Kidney glomerular epithelial cell (primary cell): ENCODE results near the gene SPARC.
A peak's percentile ranks its signal among the peaks of the same experiment; 100 is the strongest.

Source experiments
- DNase-seq: peaks from one replicate; lab custom pipeline; 2025; lab: John Stamatoyannopoulos, UW

SPARC gene

DNA sequence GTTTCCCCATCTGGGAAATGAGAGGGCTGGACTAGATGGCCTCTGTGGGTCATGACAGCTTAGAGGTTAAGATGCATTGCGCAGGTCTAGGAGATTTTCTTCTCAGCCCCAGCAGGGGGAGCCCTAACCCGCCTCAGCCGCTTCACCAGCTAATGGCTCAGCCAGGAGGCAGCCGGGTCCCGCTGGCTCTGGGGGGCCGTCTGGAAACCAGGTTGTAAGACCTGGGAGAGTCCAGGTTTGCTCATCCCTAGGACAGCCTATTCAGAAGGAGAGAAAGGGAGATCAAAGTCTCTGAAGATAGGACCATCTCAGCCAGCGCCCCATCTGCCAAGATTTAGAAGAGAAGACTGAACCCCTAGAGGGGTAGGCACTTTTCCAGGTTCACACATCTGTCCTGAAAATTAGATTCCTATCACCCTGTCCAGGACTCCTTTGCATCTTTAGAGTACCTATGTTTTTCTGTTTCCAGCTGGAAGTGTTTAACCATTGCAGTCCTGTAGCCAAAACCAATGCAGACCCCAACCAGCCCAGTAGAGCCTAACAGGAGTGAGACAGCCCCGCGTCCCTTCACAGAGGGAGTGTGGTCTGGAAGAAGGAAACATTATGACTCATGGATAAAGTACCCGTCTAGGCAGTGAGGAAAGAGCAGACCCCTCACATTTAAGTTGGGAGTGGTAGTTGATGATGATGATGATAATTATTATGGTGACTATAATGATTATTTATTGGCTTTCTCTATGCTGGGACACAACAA, 27.5 kb downstream of the SPARC start:
- peak; percentile 77 for DNase-seq

DNA sequence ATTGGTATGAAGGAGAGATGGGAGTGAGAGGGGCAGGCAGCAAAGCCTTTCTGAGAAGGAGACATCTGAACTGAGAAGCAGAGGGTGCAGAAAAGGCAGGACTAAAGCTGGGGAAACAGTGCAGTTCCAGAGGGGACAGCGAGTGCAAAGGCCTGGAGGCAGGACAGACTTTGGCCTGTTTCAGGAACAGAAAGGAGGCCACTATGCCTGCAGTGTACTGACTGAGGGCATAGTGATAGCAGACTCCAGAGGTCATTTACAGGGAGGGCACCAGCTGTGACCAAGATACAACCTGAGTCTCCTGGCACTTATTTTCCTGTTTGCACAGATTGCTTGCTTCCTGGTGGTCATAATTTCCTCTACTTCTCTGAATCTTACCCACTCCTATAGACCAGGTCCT, 29.6 kb downstream of the SPARC start:
- DNase-seq: no peak

DNA sequence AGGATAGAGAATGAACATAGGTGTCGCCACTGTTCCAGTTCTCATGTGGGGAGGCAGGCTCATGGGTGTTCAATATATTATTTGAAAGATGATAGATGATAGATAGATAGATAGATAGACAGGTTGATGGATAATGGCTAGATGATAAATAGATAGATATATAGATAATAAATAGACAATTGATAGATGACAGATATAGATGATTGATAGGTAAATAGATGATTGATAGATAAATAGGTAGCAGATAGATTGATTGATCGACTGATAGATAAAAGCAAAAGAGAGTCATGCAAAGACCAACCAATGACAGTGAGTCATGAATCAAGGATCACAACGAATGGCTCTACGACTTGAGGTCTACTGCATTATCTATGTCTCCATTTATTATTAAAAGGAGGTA, 30.4 kb downstream of the SPARC start:
- no peak for DNase-seq

DNA sequence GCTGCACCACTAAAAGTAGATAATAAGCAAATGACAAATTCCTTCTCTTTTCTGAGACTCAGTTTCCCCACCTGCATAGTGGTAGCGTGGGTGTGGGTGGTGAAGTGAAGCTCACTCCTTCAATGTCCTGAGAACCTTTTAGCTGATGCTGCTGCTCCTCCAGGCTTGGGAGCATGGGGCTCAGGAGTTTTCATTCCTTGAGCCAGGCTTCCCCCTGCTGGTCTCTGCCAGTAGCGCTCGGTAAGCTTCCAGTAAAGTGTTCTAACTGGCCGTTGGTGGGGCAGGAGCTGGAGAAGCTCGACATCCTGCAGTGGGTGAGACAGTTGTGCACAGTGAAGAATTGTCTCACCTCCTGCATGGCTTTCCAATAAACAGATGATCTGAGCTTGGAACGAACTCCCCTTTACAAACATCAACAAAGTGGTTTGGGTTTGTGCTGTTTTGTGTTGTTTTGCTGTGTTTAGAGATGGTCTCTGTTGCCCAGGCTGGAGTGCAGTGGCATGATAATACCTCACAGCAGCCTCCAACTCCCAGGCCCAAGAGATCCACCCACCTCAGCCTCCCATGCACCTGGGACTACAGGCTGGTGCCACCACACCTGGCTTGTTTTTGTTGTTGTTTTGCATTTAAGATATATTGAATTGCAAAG, 34.6 kb downstream of the SPARC start:
- DNase-seq: peak; percentile 73

DNA sequence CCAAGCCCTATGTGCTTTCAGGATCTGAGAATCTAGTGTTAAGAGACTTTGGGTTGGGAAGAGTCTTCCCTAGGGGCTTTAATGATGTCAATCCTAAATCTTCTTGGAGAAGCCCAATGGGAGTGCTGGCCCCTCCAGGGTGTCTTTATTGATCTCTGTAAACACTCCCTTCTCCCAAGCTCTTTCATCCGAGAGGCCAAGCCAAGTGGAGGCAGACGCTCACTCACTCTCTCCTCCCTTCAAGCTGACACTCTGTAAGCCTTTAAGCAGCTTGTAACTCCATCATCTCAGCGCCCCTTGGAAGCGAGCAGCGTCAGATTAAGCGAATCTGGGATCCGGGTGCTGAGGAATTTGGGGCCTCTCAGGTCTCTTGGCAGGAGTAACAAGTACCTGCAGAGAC, 37.7 kb downstream of the SPARC start:
- no peak for DNase-seq

DNA sequence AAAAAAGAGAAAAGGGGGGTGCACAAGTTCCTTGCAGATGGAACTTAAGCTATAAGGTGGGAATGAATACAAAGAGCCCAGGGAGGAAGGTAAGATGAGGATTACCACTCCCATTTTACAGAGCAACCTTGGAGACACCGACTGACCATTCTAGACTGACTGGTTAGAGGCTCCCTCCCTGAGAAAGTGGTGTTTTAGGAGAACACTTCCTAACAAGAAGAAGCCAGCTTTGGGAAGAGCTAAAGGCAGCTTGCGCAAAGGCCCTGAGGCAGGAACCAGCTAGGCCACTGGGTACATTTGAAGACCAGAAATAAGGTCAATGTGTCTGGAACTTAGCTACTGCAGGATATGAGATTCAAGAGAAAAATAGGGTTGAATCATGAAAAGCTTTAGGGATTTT, 38.6 kb downstream of the SPARC start:
- no peak for DNase-seq

DNA sequence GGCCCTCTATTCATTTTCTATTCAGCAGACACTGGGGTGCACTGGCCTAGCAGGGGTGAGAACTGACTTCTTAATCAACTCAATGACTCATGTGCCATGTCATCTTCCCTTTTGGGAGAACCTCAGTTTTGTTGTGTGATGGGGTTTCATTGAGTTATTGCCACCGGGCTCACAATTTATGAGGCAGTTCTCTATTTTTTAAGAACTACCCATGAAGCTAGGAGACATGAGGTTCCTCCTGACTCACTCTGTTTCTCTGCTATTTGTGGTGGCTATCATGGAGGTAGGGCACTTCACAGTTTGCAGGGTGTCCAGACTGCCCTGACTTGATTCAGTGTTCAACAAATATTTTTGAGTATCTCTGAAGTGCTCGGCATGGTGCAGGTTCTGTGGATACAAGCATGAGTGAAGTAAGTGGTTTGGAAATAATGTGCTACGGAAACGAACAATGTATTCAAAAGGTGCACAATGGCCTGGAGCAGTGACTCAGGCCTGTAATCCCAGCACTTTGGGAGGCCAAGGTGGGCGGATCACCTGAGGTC, 39.3 kb downstream of the SPARC start:
- no peak for DNase-seq

DNA sequence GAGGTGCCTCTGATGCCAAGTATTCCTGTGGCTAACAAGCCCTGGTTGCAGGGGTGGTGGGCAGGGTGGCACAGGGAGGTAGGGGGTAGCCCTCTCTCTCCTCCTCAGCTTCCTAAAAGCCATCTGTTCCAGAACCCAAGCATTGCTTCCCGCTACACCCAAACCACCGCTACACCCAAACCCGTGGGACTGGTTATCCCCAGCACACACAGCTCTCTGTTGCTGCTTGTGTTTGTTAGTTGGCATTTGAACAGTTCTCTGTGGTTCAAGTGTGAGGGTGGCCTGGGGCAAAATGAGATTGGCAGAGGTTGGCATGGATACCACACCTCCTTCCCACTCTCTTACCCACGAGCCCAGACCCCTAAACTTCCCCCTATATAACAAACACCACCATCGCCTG, 40.4 kb downstream of the SPARC start:
- DNase-seq: no peak

DNA sequence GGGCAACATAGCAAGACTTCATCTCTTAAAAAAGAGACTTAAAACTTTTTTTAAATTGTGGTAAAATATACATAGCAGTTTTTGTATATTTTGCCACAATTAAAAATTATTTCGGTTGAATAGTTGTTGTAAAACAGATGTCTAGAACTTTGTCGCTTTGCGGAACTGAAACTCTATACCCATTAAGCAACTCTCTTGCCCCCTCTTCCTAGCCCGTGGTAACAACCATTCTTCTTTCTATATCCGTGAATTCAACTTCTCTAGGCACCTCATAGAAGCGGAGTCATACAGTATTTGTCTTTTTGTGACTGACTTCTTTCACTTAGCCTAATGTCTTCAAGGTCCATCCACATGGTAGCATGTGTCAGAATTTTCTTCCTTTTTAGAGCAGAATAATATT, 43.3 kb downstream of the SPARC start:
- no peak for DNase-seq

DNA sequence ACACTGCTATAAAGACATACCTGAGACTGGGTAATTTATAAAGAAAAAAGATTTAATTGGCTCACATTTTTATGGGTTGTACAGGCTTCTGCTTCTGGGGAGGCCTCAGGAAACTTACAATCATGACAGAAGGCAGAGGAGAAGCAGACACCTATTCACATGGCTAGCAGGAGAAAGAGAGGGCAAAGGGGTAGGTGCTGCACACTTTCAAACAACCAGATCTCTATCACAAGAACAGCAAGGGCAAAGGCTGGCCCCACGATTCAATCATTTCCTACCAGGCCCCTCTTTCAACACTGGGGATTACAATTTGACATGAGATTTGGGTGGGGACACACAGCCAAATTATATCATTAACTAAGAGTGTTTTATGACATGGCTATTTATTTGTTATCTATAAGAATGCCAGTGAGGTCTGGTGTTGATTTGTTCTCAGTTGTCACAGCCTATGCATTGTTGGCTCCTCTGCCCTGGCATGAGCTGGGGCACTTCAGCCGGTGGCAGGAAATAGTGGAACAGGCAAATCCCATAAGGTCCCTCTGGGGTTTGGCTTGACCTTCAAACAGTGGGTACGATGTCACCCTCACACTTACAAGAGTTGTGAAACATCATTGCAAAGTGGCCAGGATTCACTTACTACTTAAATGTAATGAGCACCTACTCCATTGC, 44.1 kb downstream of the SPARC start:
- DNase-seq: no peak

DNA sequence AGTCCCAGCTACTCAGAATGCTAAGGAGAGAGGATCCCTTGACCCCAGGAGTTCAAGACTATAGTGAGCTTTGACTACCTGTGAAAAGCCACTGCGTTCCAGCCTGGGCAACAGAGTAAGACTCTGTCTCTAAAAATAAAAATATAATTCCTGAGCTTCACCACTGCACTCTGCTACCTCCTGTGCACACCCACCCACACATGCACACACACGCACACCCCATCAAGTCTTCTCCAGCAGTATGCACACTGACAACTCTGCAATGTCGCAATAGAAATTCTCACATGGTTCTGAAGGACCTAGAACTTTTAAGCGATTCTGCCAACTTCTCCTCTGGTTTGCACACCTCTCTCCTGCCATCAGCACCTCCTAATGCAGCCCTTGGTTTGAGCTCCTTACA, 48.1 kb downstream of the SPARC start:
- DNase-seq: no peak

DNA sequence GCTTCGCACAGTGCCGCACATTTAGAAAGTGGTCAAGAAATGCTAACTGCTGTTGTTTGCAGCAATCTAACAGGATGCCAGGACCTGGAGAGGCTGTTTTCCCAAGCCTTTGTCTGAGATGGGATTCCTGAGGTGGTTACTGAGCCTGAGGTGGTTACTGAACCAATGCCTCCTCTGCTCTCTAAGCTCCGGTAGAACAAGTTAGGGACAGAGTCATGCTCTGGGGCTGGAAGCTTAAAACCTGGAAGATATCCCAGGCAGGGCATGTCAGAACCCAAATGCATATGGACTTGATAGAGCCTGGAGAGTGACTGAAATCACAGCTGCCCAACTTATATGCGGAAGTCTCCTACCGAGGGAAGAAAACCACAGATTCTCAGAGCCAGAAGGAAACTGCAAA, 49.0 kb downstream of the SPARC start:
- DNase-seq: no peak

DNA sequence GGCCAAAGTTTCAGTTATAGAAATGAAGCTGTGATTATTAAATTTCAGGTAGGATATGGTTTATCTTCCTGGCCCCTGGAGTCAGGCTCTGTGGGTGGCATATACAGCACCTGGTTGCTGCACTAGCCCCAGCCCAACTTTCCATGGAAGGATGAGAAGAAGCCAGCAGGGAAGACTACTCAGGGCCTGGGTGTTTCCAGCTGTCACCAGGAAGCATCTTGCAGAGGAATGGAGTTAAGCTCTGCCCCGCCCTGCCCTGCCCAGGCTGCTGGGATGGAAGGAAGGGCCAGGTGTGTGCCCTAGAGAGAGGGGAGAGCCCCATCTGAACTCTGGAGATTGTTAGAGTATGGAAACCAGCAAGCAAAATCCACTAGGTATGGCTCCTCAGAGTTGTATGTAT, 52.8 kb downstream of the SPARC start:
- DNase-seq: no peak

DNA sequence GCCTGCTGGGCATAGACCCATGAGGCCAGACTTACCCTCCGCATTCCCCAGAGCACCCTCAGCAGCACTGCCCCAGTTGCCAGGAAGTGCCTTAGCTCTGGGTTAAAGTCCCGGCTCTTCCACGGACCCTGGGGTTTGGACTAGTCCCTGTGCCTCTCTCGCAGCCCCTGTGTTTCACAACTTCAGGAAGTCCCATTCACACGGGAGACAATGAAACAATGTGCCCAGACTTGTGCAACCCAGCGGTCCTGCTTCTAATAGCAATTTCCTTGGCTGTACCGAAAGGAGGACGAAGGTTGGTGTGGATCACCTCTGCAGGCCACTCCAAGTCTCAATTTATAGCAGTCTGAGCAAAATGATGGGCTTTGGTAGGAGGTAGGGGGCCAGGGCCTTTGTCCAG, 53.8 kb downstream of the SPARC start:
- DNase-seq: no peak

DNA sequence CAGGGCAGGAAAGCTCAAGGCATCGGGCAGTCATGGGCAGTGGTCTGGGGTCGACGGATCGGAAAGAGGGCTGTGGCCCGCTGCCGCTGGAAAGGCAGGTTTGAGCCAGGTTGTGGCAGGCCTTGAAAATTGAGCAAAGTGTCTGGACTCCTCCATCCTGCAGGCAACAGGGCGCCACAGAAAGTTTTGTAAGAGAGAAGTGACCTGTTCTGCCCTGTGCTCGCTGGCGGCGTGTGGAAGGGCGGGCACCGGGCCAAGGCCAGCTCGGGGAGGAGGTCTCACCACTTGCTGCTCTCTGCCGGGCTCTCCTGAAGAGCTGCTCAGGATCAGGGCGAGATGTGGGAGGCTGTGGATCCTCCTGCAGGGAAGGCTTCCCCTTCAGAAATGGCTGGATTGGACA, 54.2 kb downstream of the SPARC start:
- no peak for DNase-seq

DNA sequence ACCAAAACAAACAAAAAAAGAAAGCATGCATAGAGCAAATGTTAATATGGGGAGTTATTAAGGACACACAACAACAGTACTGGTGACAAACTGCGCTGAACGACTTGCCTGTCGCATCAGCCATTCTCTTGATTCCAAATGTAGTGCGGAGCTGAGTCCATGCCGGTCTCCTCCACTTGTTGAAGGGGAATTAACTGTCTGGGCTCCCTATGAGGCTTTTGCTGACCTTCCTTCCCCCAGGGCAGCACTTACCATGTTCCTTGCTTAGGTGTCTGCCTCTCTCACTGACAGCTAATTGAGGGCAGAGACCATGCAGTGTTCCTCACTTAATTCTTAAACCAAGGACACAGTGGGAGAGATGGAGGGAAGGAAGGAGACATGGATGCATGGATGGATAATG, 54.8 kb downstream of the SPARC start:
- no peak for DNase-seq

DNA sequence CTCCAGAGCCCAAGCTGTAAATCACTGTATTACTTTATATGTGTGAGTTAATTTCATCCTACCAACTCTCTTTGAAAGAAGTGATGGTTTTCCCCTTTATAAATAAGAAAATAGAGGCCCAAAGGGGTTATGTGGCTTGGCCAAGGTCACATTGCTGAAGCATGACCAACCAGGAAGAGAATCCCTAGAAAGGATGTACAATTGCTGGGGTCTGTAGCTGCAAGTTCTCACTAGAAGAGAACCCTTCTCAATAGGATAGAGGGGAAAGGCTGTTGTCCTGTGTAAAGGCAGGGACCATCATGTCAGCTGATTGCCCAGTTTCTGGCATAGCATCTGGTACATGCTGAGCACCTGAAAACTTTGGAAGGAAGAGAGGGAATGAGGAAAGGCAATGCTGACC, 56.6 kb downstream of the SPARC start:
- no peak for DNase-seq

DNA sequence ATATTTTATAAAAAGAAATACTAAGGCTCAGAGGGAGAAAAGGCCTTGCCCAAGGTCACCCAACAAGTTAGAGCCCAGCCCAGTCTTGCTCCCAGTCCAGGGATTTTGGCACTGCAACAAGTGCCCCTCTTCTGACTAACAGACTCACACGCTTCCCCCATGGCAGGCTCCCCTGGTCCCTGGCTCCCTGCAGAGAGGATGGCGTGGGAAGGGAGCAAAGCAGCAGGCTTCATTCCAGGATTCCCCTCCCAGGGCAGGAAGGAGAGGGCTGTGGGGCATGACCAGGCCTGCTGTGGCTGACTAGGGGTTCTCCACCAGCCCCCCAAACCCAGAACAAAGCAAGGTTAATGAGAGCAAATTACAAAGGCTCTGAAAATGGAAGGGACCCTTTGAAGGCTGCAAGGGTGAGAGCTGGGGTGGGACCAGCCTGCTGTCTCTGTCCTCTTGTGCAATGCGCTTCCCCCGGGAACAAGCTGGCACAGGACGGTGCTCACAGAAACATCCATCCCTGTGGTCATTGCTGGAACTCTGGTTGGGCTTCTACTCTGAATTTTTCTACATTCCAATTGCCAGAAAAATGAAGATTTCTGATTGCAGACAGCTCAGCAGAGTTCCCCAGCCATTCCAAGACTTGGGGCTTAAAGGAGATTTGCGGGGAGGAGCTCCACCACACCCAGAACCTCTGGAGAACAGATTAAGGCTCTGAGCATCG, 58.4 kb downstream of the SPARC start:
- DNase-seq: no peak

DNA sequence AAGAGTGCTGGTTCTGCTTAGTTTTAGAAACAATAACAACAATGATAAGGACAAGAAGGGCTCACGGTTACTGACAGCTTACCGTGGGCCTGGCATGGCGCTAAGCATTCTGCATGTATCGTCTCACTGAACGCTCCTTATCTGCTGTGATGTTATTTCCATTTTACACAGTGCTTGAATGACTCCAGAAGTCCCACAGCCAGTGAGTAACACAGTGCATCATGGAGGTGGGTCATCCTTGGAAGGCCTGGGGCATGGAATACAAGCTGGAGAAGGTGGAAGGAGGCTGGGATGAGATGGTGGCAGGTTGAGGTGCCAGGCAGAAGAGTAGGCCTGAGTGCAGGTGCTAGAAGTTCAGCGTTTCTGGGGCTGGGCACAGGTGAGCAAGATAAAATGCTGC, 59.1 kb downstream of the SPARC start:
- no peak for DNase-seq

DNA sequence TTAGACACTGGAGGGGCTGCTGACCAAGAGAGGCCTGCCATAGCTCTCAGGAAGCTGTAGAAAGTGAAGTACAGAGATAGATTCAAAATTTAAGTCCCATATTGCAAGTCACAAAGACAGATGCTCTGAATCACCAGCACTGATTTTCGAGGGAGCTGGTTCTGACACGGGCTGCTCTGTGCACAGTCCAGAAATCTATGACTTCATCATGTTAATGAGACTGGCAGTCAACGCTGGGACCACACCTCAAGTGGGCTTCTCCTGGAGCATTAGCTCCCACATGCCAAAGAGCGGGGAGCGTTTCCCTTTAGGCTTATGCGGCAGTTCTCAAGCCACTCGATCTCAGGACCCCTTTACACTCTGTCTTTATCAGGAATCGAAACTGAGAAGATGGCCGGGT, 61.4 kb downstream of the SPARC start:
- DNase-seq: no peak

DNA sequence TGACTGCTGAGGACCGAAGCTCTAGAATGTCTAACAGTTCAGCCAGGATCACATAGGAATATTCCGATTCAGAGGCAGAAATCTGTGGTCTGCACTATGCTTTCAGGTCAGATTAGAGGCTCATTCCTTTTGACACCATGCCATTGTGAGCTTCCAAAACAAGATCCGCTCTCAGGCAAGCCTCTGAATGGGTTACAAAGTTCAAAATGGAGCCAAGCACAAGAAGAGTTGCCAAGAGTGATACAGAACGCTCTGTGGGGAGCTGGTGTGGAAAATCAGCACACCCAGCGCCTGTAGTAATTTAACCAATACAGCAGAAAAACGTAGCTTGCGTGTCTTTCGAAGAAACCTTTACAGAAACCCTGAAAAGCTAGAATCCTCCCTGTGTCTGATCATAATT, 62.2 kb downstream of the SPARC start:
- DNase-seq: no peak

DNA sequence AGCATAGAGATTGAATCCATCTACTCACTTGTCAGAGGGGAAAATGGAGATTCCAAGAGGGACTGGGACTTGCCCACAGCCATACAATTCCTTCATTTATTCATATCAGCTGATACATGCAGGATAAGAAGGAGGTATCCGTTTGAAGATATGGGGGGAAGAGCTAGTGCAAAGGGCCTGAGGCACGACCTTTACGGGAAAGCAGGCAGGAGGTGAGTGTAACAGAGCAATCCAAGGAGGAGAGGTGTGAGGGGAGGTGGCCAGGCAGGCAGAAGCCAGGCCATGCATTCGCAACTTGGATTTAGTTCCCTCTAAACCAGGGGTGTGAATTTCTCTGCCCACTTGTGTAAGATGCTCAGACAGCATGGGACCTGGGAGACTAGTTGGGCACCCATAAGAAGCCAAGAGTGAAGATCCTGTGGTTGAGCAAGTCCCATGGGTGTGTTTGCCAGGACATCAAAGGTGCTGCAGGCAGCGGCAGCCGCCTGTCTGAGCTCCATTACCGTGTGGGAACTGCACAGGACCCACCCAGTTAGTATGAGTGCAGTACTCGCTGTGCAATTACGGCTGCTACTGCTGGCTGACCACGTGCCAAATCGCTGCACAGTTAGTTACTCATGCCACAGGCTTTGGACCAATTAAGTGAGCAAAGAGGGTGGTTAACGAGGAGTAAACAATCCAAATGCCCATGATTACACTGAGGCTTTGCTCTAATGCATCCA, 64.2 kb downstream of the SPARC start:
- DNase-seq: no peak
